ENCODE measurements around the gene IGFLR1. TPM values are rescaled to one million over a fixed set of nuclear protein-coding genes. Genes with fewer than 3 reads are reported as not detected.

IGFLR1 gene
- total RNA-seq, 1 donor from 2014 or later, result 17.1 TPM

- ATAC-seq (peak; percentile 89 to 91), DNase-seq (peak; percentile 99)
- Histone ChIP-seq H3K27ac (peak overlapping the region; percentile 88), H3K27me3 (ENCODE audit: low read depth) (no peaks in the 10 kb centered on the region), H3K4me3 (peak overlapping the region; percentile 64), H3K36me3 (peaks cover 39% of the 10 kb centered on the region), H3K4me1 (peaks cover 41% of the 10 kb centered on the region), H3K9me3 (no peaks in the 10 kb centered on the region)
- intact Hi-C loops (cut with DNase I), result no loop called here
- peak; percentile 18 for TF ChIP-seq CTCF (IDR thresholded peaks at IDR 0.05)
Measured at GRCh38 chr19:35740423-35741202, 1.6 kb downstream of the IGFLR1 start.

- no peaks in the 10 kb centered on the region for H3K9me3 ChIP-seq
- peaks cover 41% of the 10 kb centered on the region for H3K4me1 ChIP-seq
- DNase-seq, result no peak
- peak overlapping the region; percentile 88 for H3K27ac ChIP-seq
- TF ChIP-seq CTCF (IDR thresholded peaks at IDR 0.05), result no peak
- ATAC-seq, result no peak
- peak overlapping the region; percentile 64 for H3K4me3 ChIP-seq
- intact Hi-C loops (cut with DNase I), result no loop called here
- peaks cover 44% of the 10 kb centered on the region for H3K36me3 ChIP-seq
- H3K27me3 ChIP-seq (ENCODE audit: low read depth), result no peaks in the 10 kb centered on the region
Measured at GRCh38 chr19:35740108-35740422, 2.2 kb downstream of the IGFLR1 start.

GRCh38 chr19:35739275-35740107 is 2.8 kb downstream of the IGFLR1 start:
- Histone ChIP-seq H3K4me1 (peaks cover 40% of the 10 kb centered on the region), H3K36me3 (peaks cover 50% of the 10 kb centered on the region), H3K27ac (peak overlapping the region; percentile 88), H3K4me3 (peak overlapping the region; percentile 64), H3K27me3 (ENCODE audit: low read depth) (no peaks in the 10 kb centered on the region), H3K9me3 (no peaks in the 10 kb centered on the region)
- ATAC-seq (no peak), DNase-seq (no peak)
- TF ChIP-seq CTCF (IDR thresholded peaks at IDR 0.05), result no peak
- intact Hi-C loops (cut with DNase I), result no loop called here

- intact Hi-C loops (cut with DNase I), result no loop called here
Measured at GRCh38 chr19:35738887-35739229, 3.4 kb downstream of the IGFLR1 start.

More at GRCh38 chr19:35738887-35739229, 3.4 kb downstream of the IGFLR1 start:
- ATAC-seq, result no peak
- peaks cover 33% of the 10 kb centered on the region for H3K4me1 ChIP-seq
- no peak for TF ChIP-seq CTCF (IDR thresholded peaks at IDR 0.05)
- H3K36me3 ChIP-seq, result peaks cover 57% of the 10 kb centered on the region
- no peak for DNase-seq
- H3K4me3 ChIP-seq, result no peak overlapping the region
- H3K27ac ChIP-seq, result no peak overlapping the region
- no peaks in the 10 kb centered on the region for H3K27me3 ChIP-seq (ENCODE audit: low read depth)
- H3K9me3 ChIP-seq, result no peaks in the 10 kb centered on the region
